ENCODE data around the gene GNB1L.

GNB1L gene

GRCh38 chr22:19822301-19823117, 32.2 kb downstream of the GNB1L start:
- no peak for DNase-seq (ENCODE audit: low read depth)

DNA sequence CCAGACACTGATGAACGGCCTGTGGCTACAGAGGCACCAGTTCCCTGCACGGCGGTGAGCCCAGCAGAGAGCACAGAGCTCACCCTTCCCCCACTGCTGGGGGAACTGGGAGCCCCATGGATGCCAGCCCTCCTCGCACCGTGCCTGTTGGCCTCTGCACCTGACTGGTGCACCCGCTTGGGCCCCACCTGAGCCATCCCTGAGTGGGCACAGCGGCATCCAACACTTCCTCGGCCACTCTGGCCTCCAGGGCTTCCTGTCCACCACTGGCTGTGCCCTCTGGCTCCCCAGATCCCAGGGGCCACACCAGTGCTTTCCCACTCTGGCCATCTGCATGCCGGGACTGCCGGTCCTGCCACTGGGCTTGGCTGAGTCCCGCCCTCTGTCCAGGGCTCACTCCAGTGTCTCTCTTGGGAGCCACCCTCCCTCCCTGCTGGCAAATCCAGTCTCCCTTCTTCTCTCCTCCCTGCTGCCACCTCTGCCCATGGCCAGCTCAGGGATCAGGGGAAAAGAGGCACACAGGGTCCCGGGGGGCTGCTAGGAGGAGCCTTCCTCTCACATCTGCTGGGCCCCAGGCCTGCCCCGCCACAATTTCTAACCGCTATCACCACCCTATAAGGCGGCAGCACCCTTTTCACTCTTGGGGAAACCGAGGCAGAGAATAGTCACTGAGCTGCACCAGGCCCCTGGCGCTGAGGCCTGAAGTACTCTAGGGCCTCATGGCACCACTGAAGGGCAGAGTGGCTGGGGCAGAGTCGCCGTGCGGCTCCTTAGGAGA, 33.0 kb downstream of the GNB1L start:
- DNase-seq (ENCODE audit: low read depth), result no peak

GRCh38 chr22:19820880-19821522, 33.7 kb downstream of the GNB1L start:
- DNase-seq (ENCODE audit: low read depth), result no peak

- no peak for DNase-seq (ENCODE audit: low read depth)
Observed at GRCh38 chr22:19819911-19820879, 34.5 kb downstream of the GNB1L start.

DNA sequence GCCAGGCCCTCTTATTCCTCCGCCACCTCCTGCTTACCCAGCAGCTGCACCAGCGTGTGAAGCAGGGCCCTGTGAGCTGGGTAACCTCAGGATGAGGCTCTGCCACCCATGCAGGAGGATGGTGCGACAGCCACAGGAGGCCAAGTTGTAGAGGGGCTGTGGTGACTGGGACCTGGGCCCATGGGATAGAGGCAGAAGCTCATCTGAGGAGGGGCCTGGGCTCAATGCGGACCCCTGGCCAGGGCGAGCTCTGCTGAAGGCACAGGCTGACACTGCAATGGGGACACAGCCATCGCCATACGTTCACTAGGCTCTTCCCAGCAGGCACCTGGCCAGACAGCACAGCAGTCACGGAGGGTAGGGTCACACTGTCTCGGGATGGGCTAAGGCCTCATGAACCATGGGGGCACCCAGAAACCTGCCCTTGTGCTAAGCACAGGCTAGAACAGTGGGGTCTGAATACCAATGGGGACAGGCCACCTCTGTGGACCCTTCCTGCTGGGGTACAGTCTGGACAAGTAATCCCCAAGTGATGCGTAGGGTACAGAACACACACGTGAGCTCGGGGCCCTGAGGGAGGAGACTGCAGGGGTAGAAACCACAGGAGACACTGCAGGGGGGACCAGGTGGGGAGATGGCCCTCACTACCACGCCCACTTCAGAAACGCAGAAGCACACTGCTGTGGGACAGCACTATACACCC, 35.3 kb downstream of the GNB1L start:
- no peak for DNase-seq (ENCODE audit: low read depth)

DNA sequence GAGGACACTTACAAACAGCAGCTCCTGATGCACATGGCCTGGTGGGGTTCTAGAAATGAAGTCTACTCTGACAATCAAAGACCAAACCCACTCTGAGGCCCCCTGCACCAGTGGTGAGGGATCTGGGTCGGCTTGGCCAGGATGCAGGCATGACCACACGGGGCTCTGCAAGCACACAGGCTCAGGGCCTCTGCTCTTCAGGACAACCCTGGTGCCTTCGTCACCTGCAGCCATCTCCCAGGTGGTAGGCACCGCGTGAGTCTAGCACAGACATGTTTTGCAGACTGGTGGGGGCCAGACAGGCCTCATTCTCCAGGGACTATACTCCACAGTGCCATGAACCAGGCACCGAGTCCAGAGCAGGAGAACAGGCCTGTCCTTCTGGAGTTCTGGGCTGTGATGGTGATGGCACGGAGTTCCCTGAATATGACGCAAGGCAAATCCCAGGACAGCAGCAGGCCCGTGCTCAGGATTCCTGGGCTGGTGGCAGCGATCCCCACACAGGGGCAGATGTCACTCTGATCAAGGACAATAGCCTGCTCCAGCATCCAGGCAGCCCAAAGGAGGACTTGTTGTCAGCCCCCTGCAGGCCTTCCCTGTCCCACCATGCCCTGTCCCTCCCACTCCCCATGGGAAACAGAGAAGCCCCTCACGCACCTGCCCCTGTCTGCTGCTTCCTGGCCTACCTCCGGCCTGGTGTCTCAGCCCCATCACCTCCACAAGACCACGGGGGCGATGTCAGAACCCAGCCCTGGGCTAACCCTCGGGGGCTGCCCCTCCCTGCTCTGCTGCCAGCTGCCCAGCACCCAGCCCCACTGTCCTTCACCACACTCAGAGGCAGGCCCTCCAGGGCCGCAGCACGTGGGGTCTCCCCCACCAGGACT, 36.1 kb downstream of the GNB1L start:
- no peak for DNase-seq (ENCODE audit: low read depth)

- DNase-seq (ENCODE audit: low read depth), result no peak
Observed at GRCh38 chr22:19816372-19817119, 38.1 kb downstream of the GNB1L start.

- DNase-seq (ENCODE audit: low read depth), result no peak
Observed at GRCh38 chr22:19815823-19816290, 38.8 kb downstream of the GNB1L start.

DNA sequence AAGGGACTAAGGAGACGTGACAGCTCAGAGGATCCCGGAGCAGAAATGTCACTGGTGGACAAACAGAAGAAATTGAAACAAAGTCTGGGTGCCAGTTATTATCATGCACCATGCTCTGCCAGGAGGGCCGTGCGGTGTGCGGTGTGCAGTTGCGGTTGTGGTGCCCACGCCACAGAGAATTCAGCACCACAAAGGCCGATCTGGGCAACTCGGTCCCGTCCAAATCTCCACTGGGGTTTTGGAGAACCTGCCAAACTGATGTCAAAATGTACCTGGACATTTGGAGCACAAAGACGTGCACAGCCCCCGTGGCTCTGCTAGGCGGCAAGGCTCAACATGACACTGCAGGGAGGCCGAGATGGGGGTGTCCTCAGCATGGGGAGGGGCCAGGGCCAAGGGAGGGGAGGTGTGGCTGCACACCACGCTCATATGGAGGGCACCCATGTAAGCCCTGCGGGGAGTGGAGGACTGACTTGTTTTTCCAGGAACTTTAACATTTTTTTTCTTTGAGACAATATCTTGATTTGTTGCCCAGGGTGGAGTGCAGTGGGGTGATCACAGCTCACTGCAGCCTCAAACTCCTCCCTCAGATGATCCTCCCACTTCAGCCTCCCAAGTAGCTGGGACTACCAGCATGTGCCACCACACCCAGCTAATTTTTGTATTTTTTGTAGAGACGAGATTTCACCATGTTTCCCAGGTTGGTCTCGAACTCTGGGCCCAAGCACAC, 39.4 kb downstream of the GNB1L start:
- DNase-seq (ENCODE audit: low read depth), result no peak

- no peak for DNase-seq (ENCODE audit: low read depth)
Observed at GRCh38 chr22:19814428-19814827, 40.2 kb downstream of the GNB1L start.

- no peak for DNase-seq (ENCODE audit: low read depth)
Observed at GRCh38 chr22:19812910-19813309, 41.8 kb downstream of the GNB1L start.

DNA sequence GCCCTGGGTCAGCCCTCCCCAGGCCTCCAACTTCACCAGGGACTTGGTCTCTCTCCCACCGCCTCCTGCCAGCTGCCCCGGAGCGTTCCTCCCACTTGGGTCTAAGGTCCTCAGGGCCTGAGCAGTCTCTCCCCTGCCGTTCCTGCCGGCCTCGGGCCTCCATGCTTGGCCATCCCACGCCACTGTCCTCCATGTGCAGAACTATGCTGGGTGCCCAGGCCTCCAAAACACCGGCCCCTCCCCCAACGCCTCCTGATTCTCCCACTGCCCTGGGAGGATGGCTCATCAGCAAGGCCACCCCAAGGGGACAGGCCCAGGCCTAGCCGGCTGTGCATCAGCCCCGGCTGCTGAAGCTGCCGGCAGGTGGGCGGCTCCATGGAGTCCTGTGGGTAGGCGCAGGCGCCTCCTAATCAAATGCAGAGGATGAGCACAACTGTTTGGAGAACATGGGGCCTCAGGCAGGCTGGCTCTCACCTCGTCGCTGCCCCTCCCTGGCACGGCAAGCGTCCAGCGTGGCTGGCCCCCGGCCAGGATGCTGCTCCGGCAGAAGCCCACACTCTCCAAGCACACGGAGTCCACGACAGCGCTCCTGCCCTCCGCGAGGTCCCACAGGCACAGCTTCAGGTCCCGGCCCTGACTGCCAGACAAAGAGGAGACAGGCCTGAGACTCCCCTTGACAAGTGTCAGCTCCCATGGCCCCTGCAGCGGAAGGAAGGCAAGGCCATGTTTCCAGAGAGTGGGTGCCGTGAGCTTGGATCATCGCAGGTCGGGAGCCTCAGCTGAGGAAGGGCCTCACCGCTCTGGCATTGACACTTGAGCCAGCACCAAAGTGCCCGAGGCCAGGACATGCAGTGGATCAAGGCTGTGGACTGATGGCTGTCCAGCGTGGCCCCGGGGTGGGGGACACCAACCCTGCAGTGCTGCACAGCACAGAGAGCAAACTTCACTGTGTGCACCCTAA, 42.6 kb downstream of the GNB1L start:
- DNase-seq (ENCODE audit: low read depth), result no peak

GRCh38 chr22:19811211-19811621, 43.5 kb downstream of the GNB1L start:
- no peak for DNase-seq (ENCODE audit: low read depth)

- DNase-seq (ENCODE audit: low read depth), result no peak
Observed at GRCh38 chr22:19810381-19811201, 44.1 kb downstream of the GNB1L start.

- no peak for DNase-seq (ENCODE audit: low read depth)
Observed at GRCh38 chr22:19809741-19810140, 44.9 kb downstream of the GNB1L start.

- DNase-seq (ENCODE audit: low read depth), result no peak
Observed at GRCh38 chr22:19808873-19809478, 45.7 kb downstream of the GNB1L start.
